Naive thymus-derived CD4-positive, alpha-beta T cell (primary cell): Measurements from ENCODE around the gene TERT. TPM values are rescaled to one million over a fixed set of nuclear protein-coding genes. Genes with fewer than 3 reads are reported as not detected.
"Not testable (repeated sequence)": the region's sequence is repeated elsewhere in the genome, so short reads cannot be mapped to it uniquely, and the experiment has no call there.

ENCODE experiments used
- ATAC-seq: fragments of 150-1000 bp; cut with Tn5 transposase; 2 replicates; pipeline ENCODE4 v1.10.0; 2021; ENCODE audit warnings: mild to moderate bottlenecking, moderate library complexity
- CTCF ChIA-PET: fragments of 350-600 bp; sonication (Branson Sonifier 250); formaldehyde crosslinking; loops from one replicate; lab custom pipeline; 2021; ENCODE audit warnings: antibody characterized with exemption; lab: Charles Lee
- POLR2A ChIA-PET: fragments of 350-600 bp; sonication (Branson Sonifier 250); formaldehyde crosslinking; loops from one replicate; lab custom pipeline; 2021; ENCODE audit warnings: antibody characterized with exemption, inconsistent platforms; lab: Charles Lee
- DNase-seq, 9 donors: peaks; one replicate each; pipeline versions ENCODE4 v3.0.0 to v3.0.0-alpha.2; 2020 to 2022; ENCODE audit warnings: mixed read lengths in 1 of 9
- H3K27ac ChIP-seq: one replicate; pipeline ENCODE4 v1.7.0; 2013; ENCODE audit warnings: mild to moderate bottlenecking, low read depth, low read length, moderate library complexity
- H3K27me3 ChIP-seq, 2 donors: one replicate each; pipeline ENCODE4 v1.7.0; 2013; ENCODE audit warnings: low read length in 2 of 2, mild to moderate bottlenecking in 2 of 2, moderate library complexity in 2 of 2; ENCODE audit not compliant: control insufficient read depth in 2 of 2, insufficient read depth in 2 of 2
- H3K36me3 ChIP-seq, 3 experiments: 1 replicate in 2 of 3; 2 replicates in 1 of 3; pipeline ENCODE4 v1.7.0; 2013; ENCODE audit warnings: low read length in 3 of 3, mild to moderate bottlenecking in 3 of 3, moderate library complexity in 1 of 3; ENCODE audit not compliant: insufficient read depth in 3 of 3, control insufficient read depth in 2 of 3
- H3K4me1 ChIP-seq, 2 donors: one replicate each; pipeline ENCODE4 v1.7.0; 2013; ENCODE audit warnings: low read length in 2 of 2, mild to moderate bottlenecking in 2 of 2, moderate library complexity in 1 of 2; ENCODE audit not compliant: control insufficient read depth in 2 of 2, insufficient read depth in 2 of 2
- H3K4me3 ChIP-seq: 2 replicates; pipeline ENCODE4 v1.7.0; 2013; ENCODE audit warnings: mild to moderate bottlenecking, low read length
- H3K9me3 ChIP-seq, 3 experiments: 1 replicate in 2 of 3; 2 replicates in 1 of 3; pipeline ENCODE4 v1.7.0; 2013; ENCODE audit warnings: low read length in 3 of 3; ENCODE audit not compliant: control insufficient read depth in 2 of 3
- H3K27ac Mint-ChIP-seq, 9 donors: one replicate each; pipeline ENCODE4 v1.8.0; 2020 to 2022; ENCODE audit warnings: mixed read lengths in 9 of 9, mild to moderate bottlenecking in 8 of 9, moderate library complexity in 5 of 9, inconsistent platforms in 2 of 9
- H3K27me3 Mint-ChIP-seq, 5 donors: one replicate each; pipeline ENCODE4 v1.8.0; 2021 to 2022; ENCODE audit warnings: mixed read lengths in 5 of 5, mild to moderate bottlenecking in 1 of 5
- H3K36me3 Mint-ChIP-seq, 5 donors: one replicate each; pipeline ENCODE4 v1.8.0; 2020 to 2022; ENCODE audit warnings: mixed read lengths in 5 of 5, mild to moderate bottlenecking in 3 of 5, inconsistent platforms in 1 of 5
- H3K4me1 Mint-ChIP-seq, 7 donors: one replicate each; pipeline ENCODE4 v1.8.0; 2020 to 2022; ENCODE audit warnings: mixed read lengths in 7 of 7, mild to moderate bottlenecking in 3 of 7, inconsistent platforms in 1 of 7
- H3K4me3 Mint-ChIP-seq, 10 donors: one replicate each; pipeline ENCODE4 v1.8.0; 2020 to 2022; ENCODE audit warnings: mild to moderate bottlenecking in 10 of 10, mixed read lengths in 10 of 10, moderate library complexity in 6 of 10, inconsistent platforms in 2 of 10
- H3K9me3 Mint-ChIP-seq, 11 donors: one replicate each; pipeline ENCODE4 v1.8.0; 2020 to 2022; ENCODE audit warnings: mixed read lengths in 11 of 11, mild to moderate bottlenecking in 4 of 11, inconsistent platforms in 1 of 11, moderate library complexity in 1 of 11
- intact Hi-C, 2 donors: fragments of 100-400 bp; cut with micrococcal nuclease; formaldehyde crosslinking; loops; one replicate each; pipeline ENCODE4 v1.15.1; 2023
- polyA plus RNA-seq, 2 donors: library from polyadenylated mRNA; unstranded; fragments of 300-500 nt; fragmentation: Illumina TruSeq; gene quantifications; one replicate each; pipeline ENCODE4 v1.2.3, GENCODE V29; 2021
- total RNA-seq, 6 experiments: library from RNA in 5 of 6; stranded (reverse) in 5 of 6; gene quantifications; 1 replicate in 5 of 6; 2 replicates in 1 of 6; pipeline ENCODE4 v1.2.3 and lab custom pipeline; 2021 to 2026

TERT gene
- total and polyA plus RNA-seq, 7 experiments from 2014 or later, result 0.13 to 3.3 (median 1.3) TPM; not detected in 1

GRCh38 chr5:1277781-1278180 lies 17.1 kb downstream of the TERT start:
- Mint-ChIP-seq H3K36me3 (peaks cover 0 to 6% (median 0%) of the 10 kb centered on the region in 5 donors), H3K4me1 (peaks cover 0 to 6% (median 0%) of the 10 kb centered on the region in 7 donors), H3K27ac (no peak overlapping the region), H3K4me3 (no peak overlapping the region), H3K27me3 (no peaks in the 10 kb centered on the region), H3K9me3 (peaks cover 0 to 4% (median 0%) of the 10 kb centered on the region in 11 donors)
- ChIA-PET CTCF (no interaction called here), POLR2A (no interaction called here)
- no peaks in the 10 kb centered on the region for H3K27me3 ChIP-seq
- ATAC-seq (no peak), DNase-seq (no peak)
- intact Hi-C loops, result no loop called here
- H3K36me3 ChIP-seq, result no peaks in the 10 kb centered on the region
- no peak overlapping the region for H3K27ac ChIP-seq
- H3K4me1 ChIP-seq, result no peaks in the 10 kb centered on the region
- peaks cover 0 to 5% (median 0%) of the 10 kb centered on the region in 3 experiments for H3K9me3 ChIP-seq
- H3K4me3 ChIP-seq, result no peak overlapping the region

GRCh38 chr5:1277331-1277730 lies 17.5 kb downstream of the TERT start:
- ChIA-PET POLR2A (no interaction called here), CTCF (no interaction called here)
- Mint-ChIP-seq H3K4me3 (no peak overlapping the region), H3K4me1 (peaks cover 0 to 6% (median 0%) of the 10 kb centered on the region in 7 donors), H3K27me3 (no peaks in the 10 kb centered on the region), H3K27ac (no peak overlapping the region), H3K9me3 (peaks cover 0 to 4% (median 0%) of the 10 kb centered on the region in 11 donors), H3K36me3 (peaks cover 0 to 6% (median 0%) of the 10 kb centered on the region in 5 donors)
- DNase-seq (no peak), ATAC-seq (no peak)
- intact Hi-C loops, result no loop called here
- H3K27me3 ChIP-seq, result no peaks in the 10 kb centered on the region
- H3K4me3 ChIP-seq, result no peak overlapping the region
- no peaks in the 10 kb centered on the region for H3K4me1 ChIP-seq
- no peaks in the 10 kb centered on the region for H3K36me3 ChIP-seq
- no peak overlapping the region for H3K27ac ChIP-seq
- peaks cover 0 to 5% (median 0%) of the 10 kb centered on the region in 3 experiments for H3K9me3 ChIP-seq

- intact Hi-C loops, result no loop called here
- peaks cover 0 to 5% (median 0%) of the 10 kb centered on the region in 3 experiments for H3K9me3 ChIP-seq
- no peaks in the 10 kb centered on the region for H3K36me3 ChIP-seq
- no peaks in the 10 kb centered on the region for H3K4me1 ChIP-seq
- H3K27ac Mint-ChIP-seq, result no peak overlapping the region
- no peak overlapping the region for H3K4me3 Mint-ChIP-seq
- POLR2A ChIA-PET, result no interaction called here
- H3K27ac ChIP-seq, result no peak overlapping the region
- CTCF ChIA-PET, result interaction anchor here (0.7 kb wide), 1 partner anchor 584 kb away, joined by 3 read pairs; no protein-coding TSS in a partner anchor
- ATAC-seq, result no peak
- peaks cover 0 to 6% (median 0%) of the 10 kb centered on the region in 7 donors for H3K4me1 Mint-ChIP-seq
- no peak for DNase-seq
- H3K36me3 Mint-ChIP-seq, result peaks cover 0 to 6% (median 0%) of the 10 kb centered on the region in 5 donors
- peaks cover 0 to 4% (median 0%) of the 10 kb centered on the region in 11 donors for H3K9me3 Mint-ChIP-seq
- no peak overlapping the region for H3K4me3 ChIP-seq
- H3K27me3 Mint-ChIP-seq, result no peaks in the 10 kb centered on the region
- H3K27me3 ChIP-seq, result no peaks in the 10 kb centered on the region
Measured at GRCh38 chr5:1276930-1277329, 17.9 kb downstream of the TERT start.

- H3K27ac Mint-ChIP-seq, H3K27ac ChIP-seq, H3K4me3 ChIP-seq, H3K9me3 Mint-ChIP-seq, H3K4me1 ChIP-seq, H3K36me3 ChIP-seq, H3K4me1 Mint-ChIP-seq, H3K27me3 Mint-ChIP-seq, POLR2A ChIA-PET, ATAC-seq, intact Hi-C loops, H3K4me3 Mint-ChIP-seq, H3K27me3 ChIP-seq, H3K36me3 Mint-ChIP-seq, H3K9me3 ChIP-seq, DNase-seq: not testable (repeated sequence)
- CTCF ChIA-PET, result interaction anchor here (0.7 kb wide), 1 partner anchor 585 kb away, joined by 3 read pairs; no protein-coding TSS in a partner anchor
Measured at GRCh38 chr5:1275397-1276391, 19.2 kb downstream of the TERT start.

GRCh38 chr5:1274471-1274870 lies 20.4 kb downstream of the TERT start:
- H3K4me1 Mint-ChIP-seq, result peaks cover 0 to 6% (median 4%) of the 10 kb centered on the region in 7 donors
- DNase-seq (no peak), ATAC-seq (no peak)
- H3K9me3 Mint-ChIP-seq, result peaks cover 0 to 4% (median 0%) of the 10 kb centered on the region in 11 donors
- Histone ChIP-seq H3K4me3 (no peak overlapping the region), H3K4me1 (no peaks in the 10 kb centered on the region), H3K27me3 (no peaks in the 10 kb centered on the region), H3K36me3 (no peaks in the 10 kb centered on the region), H3K27ac (no peak overlapping the region), H3K9me3 (peaks cover 0 to 5% (median 0%) of the 10 kb centered on the region in 3 experiments)
- no peak overlapping the region for H3K4me3 Mint-ChIP-seq
- no peak overlapping the region for H3K27ac Mint-ChIP-seq
- ChIA-PET CTCF (no interaction called here), POLR2A (no interaction called here)
- H3K36me3 Mint-ChIP-seq, result peaks cover 0 to 10% (median 0%) of the 10 kb centered on the region in 5 donors
- intact Hi-C loops, result no loop called here
- H3K27me3 Mint-ChIP-seq, result no peaks in the 10 kb centered on the region

GRCh38 chr5:1273745-1274144 lies 21.1 kb downstream of the TERT start:
- Histone ChIP-seq H3K4me1 (peaks cover 0 to 4% of the 10 kb centered on the region in 2 donors), H3K4me3 (no peak overlapping the region), H3K27ac (no peak overlapping the region), H3K36me3 (no peaks in the 10 kb centered on the region), H3K9me3 (peaks cover 0 to 5% (median 0%) of the 10 kb centered on the region in 3 experiments), H3K27me3 (no peaks in the 10 kb centered on the region)
- intact Hi-C loops, result no loop called here
- H3K9me3 Mint-ChIP-seq, result peaks cover 0 to 4% (median 0%) of the 10 kb centered on the region in 11 donors
- H3K4me3 Mint-ChIP-seq, result no peak overlapping the region
- peaks cover 4 to 11% (median 9%) of the 10 kb centered on the region in 7 donors for H3K4me1 Mint-ChIP-seq
- ATAC-seq (no peak), DNase-seq (no peak)
- H3K36me3 Mint-ChIP-seq, result peaks cover 0 to 10% (median 0%) of the 10 kb centered on the region in 5 donors
- ChIA-PET CTCF (no interaction called here), POLR2A (no interaction called here)
- no peak overlapping the region for H3K27ac Mint-ChIP-seq
- H3K27me3 Mint-ChIP-seq, result no peaks in the 10 kb centered on the region
